SU-DHL-6 (cell line): ENCODE data around the gene ARHGAP21.

Experiments used
- H2AFZ ChIP-seq: fragments of 200-600 bp; sonication (generic); 2 replicates; pipeline ENCODE4 v1.6.1; 2014; ENCODE audit warnings: low read depth, mild to moderate bottlenecking, moderate library complexity, mixed read lengths, antibody characterized with exemption, low read length; ENCODE audit not compliant: severe bottlenecking
- H3F3A ChIP-seq: fragments of 200-600 bp; shearing (Covaris generic); 2 replicates; pipeline ENCODE4 v1.6.0; 2016; ENCODE audit warnings: antibody characterized with exemption, mild to moderate bottlenecking; ENCODE audit not compliant: insufficient read depth
- H3K27ac ChIP-seq: fragments of 200-600 bp; sonication (generic); 2 replicates; pipeline ENCODE4 v1.5.1; 2016; ENCODE audit warnings: low read depth, mild to moderate bottlenecking, low read length, moderate library complexity, mixed read lengths
- H3K27me3 ChIP-seq: fragments of 200-600 bp; sonication (generic), shearing (Covaris generic); 2 replicates; pipeline ENCODE4 v1.6.0; 2014; ENCODE audit warnings: mild to moderate bottlenecking, low read length
- H3K36me3 ChIP-seq: fragments of 200-600 bp; sonication (generic); 2 replicates; pipeline ENCODE4 v1.6.1; 2014; ENCODE audit warnings: mild to moderate bottlenecking, low read length, mixed read lengths
- H3K4me2 ChIP-seq: fragments of 300-600, 200-600 bp; shearing (Covaris generic), sonication (generic); 2 replicates; pipeline ENCODE4 v1.6.0; 2014; ENCODE audit warnings: low read length, low read depth, mild to moderate bottlenecking; ENCODE audit not compliant: poor library complexity, severe bottlenecking
- H3K4me3 ChIP-seq: fragments of 200-600 bp; sonication (generic); 2 replicates; pipeline ENCODE4 v1.5.1; 2014; ENCODE audit warnings: antibody characterized with exemption, low read length, mild to moderate bottlenecking, mixed read lengths; ENCODE audit not compliant: insufficient read depth, poor library complexity, severe bottlenecking
- H3K79me2 ChIP-seq: fragments of 200-600 bp; sonication (generic); 2 replicates; pipeline ENCODE4 v1.6.1; 2014; ENCODE audit warnings: mild to moderate bottlenecking, low read length, moderate library complexity; ENCODE audit not compliant: insufficient read depth
- H3K9ac ChIP-seq: fragments of 200-600 bp; sonication (generic); 2 replicates; pipeline ENCODE4 v1.7.0; 2014; ENCODE audit warnings: mild to moderate bottlenecking, low read length
- H3K9me2 ChIP-seq: fragments of 200-600 bp; sonication (generic); replicated peaks from 2 replicates; pipeline ENCODE4 v1.6.1; 2014; ENCODE audit warnings: low read length; ENCODE audit not compliant: insufficient read depth
- H3K9me3 ChIP-seq: fragments of 200-600 bp; sonication (generic); 2 replicates; pipeline ENCODE4 v1.6.1; 2014; ENCODE audit warnings: low read length, mixed read lengths; ENCODE audit not compliant: insufficient read depth
- H4K20me1 ChIP-seq: fragments of 200-600 bp; sonication (generic); 2 replicates; pipeline ENCODE4 v1.6.1; 2014; ENCODE audit warnings: low read depth, mild to moderate bottlenecking, antibody characterized with exemption, low read length, moderate library complexity, mixed read lengths
- EZH2phosphoT487 ChIP-seq: fragments of 200-600 bp; sonication (generic), shearing (Covaris generic); conservative IDR thresholded peaks from 2 replicates; pipeline ENCODE4 v1.6.1; 2018; ENCODE audit warnings: mild to moderate bottlenecking, antibody characterized with exemption, low read length, moderate library complexity, mixed read lengths
- TF ChIP-seq, protein P1 (sequence below): fragments of 200-600 bp; sonication (generic); IDR thresholded peaks from one replicate; pipeline ENCODE4 v1.5.1; 2017; ENCODE audit warnings: antibody characterized with exemption, mild to moderate bottlenecking, low read length, moderate library complexity; ENCODE audit not compliant: insufficient read depth, poor library complexity, severe bottlenecking

The ARHGAP21 gene

DNA sequence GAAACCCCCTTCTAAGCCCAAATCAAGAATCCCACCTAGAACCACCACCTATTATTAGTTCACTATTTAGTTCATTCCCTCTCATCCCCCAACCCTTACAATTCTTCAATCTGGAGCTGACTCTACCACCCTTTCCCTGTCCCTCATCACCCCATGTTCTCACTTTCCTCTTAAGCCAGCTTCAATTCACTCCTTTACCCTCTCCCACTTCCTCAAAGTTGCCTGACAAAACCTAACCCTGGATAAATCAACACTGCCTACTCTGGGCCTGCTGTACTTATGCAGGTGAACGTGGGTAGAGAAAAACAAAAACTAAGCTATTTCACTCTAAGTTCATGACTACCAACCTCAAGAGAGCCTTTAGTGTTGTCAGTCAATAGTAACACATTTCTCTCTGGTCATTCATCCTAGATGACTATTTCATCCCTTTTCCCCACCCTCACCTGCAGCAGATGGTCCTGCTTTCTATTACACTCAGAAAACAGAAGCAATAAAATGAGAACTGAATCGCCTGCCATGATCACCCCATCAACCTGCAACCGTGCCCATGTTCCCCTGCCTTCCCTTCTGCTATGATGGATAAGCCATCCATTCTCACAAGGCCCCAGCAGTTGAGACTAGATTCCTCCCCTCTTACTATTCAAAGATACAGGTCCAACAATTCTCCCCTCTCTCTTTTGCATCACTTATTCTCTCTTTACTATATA, 52.6 kb downstream of the ARHGAP21 start:
- Histone ChIP-seq H3K9me2 (no peaks in the 10 kb centered on the region), H3K4me2 (no peak overlapping the region), H3K27me3 (no peaks in the 10 kb centered on the region), H4K20me1 (no peaks in the 10 kb centered on the region), H3K79me2 (no peaks in the 10 kb centered on the region), H3K9me3 (peaks cover 4% of the 10 kb centered on the region; the same call in 1 of the 2 replicates), H3K36me3 (no peaks in the 10 kb centered on the region), H3F3A (no peaks in the 10 kb centered on the region), H3K9ac (no peak overlapping the region), H3K4me3 (no peak overlapping the region), H2AFZ (no peak overlapping the region), H3K27ac (no peak overlapping the region)
- TF ChIP-seq, protein P1, sequence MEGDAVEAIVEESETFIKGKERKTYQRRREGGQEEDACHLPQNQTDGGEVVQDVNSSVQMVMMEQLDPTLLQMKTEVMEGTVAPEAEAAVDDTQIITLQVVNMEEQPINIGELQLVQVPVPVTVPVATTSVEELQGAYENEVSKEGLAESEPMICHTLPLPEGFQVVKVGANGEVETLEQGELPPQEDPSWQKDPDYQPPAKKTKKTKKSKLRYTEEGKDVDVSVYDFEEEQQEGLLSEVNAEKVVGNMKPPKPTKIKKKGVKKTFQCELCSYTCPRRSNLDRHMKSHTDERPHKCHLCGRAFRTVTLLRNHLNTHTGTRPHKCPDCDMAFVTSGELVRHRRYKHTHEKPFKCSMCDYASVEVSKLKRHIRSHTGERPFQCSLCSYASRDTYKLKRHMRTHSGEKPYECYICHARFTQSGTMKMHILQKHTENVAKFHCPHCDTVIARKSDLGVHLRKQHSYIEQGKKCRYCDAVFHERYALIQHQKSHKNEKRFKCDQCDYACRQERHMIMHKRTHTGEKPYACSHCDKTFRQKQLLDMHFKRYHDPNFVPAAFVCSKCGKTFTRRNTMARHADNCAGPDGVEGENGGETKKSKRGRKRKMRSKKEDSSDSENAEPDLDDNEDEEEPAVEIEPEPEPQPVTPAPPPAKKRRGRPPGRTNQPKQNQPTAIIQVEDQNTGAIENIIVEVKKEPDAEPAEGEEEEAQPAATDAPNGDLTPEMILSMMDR: no peak
- no peak for TF ChIP-seq EZH2phosphoT487

- Histone ChIP-seq H3K27me3 (no peaks in the 10 kb centered on the region), H3K9ac (no peak overlapping the region), H3K4me3 (no peak overlapping the region), H3K79me2 (no peaks in the 10 kb centered on the region), H3K36me3 (no peaks in the 10 kb centered on the region), H3F3A (no peaks in the 10 kb centered on the region), H3K4me2 (no peak overlapping the region), H3K9me3 (peaks cover 4% of the 10 kb centered on the region; the same call in 1 of the 2 replicates), H3K27ac (no peak overlapping the region), H3K9me2 (no peaks in the 10 kb centered on the region), H2AFZ (no peak overlapping the region), H4K20me1 (no peaks in the 10 kb centered on the region)
- no peak for TF ChIP-seq EZH2phosphoT487
- TF ChIP-seq, protein P1: no peak
Observed at GRCh38 chr10:24669285-24669852, 54.3 kb downstream of the ARHGAP21 start.

DNA sequence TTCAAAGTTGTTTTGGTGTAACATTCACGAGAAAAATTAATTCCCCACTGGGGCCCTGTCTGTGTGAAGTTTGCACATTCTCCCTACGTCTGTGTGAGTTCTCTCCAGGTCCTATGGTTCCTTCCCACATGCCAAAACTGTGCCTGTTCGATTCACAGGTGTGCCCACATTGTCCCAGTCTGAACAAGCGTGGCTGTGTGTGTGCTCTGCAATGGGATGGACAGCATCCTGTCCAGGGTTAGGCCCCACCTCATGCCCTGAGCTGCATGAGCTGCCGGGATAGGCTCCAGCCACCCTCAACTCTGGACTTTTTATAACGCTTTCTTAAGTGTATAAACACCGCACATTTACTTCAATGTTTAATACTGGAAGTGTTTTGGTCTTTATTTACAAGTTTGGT, 55.4 kb downstream of the ARHGAP21 start:
- H3K4me2 ChIP-seq: no peak overlapping the region
- no peak overlapping the region for H3K9ac ChIP-seq
- no peaks in the 10 kb centered on the region for H4K20me1 ChIP-seq
- no peak overlapping the region for H2AFZ ChIP-seq
- no peak overlapping the region for H3K27ac ChIP-seq
- no peaks in the 10 kb centered on the region for H3F3A ChIP-seq
- H3K4me3 ChIP-seq: no peak overlapping the region
- H3K9me3 ChIP-seq: peaks cover 4% of the 10 kb centered on the region; the same call in 1 of the 2 replicates
- H3K79me2 ChIP-seq: no peaks in the 10 kb centered on the region
- TF ChIP-seq, protein P1: no peak
- TF ChIP-seq EZH2phosphoT487: no peak
- no peaks in the 10 kb centered on the region for H3K36me3 ChIP-seq
- no peaks in the 10 kb centered on the region for H3K27me3 ChIP-seq
- no peaks in the 10 kb centered on the region for H3K9me2 ChIP-seq
